WTC11 (cell line): ENCODE measurements around the gene UGCG. TPM values are rescaled to one million over a fixed set of nuclear protein-coding genes. Genes with fewer than 3 reads are reported as not detected.

ENCODE experiments used
- ATAC-seq: fragments of 200-7000 bp; cut with Tn5 transposase; 2 replicates; pipeline ENCODE4 v1.10.0; 2021; ENCODE audit warnings: mild to moderate bottlenecking, moderate library complexity
- CTCF ChIA-PET: fragments of 300-600 bp; sonication (Branson Sonifier 250); formaldehyde crosslinking; loops from one replicate; lab custom pipeline; 2021; ENCODE audit warnings: antibody characterized with exemption; lab: Charles Lee
- POLR2A ChIA-PET: fragments of 350-600 bp; sonication (Branson Sonifier 250); formaldehyde crosslinking; loops from one replicate; lab custom pipeline; 2021; ENCODE audit warnings: antibody characterized with exemption; lab: Charles Lee
- DNase-seq: peaks from one replicate; pipeline ENCODE4 v3.0.0; 2021; ENCODE audit warnings: low spot score
- H3K27ac Mint-ChIP-seq: 2 replicates; pipeline ENCODE4 v1.8.0; 2021; ENCODE audit warnings: mixed read lengths
- H3K27me3 Mint-ChIP-seq: 2 replicates; pipeline ENCODE4 v1.8.0; 2021; ENCODE audit warnings: low read depth, mild to moderate bottlenecking, moderate library complexity, mixed read lengths
- H3K36me3 Mint-ChIP-seq: 2 replicates; pipeline ENCODE4 v1.8.0; 2021; ENCODE audit warnings: mixed read lengths
- H3K4me1 Mint-ChIP-seq: 2 replicates; pipeline ENCODE4 v1.8.0; 2022; ENCODE audit warnings: mixed read lengths
- H3K4me3 Mint-ChIP-seq: 2 replicates; pipeline ENCODE4 v1.8.0; 2021; ENCODE audit warnings: mild to moderate bottlenecking, moderate library complexity, mixed read lengths
- H3K9me3 Mint-ChIP-seq: 2 replicates; pipeline ENCODE4 v1.8.0; 2021; ENCODE audit warnings: mixed read lengths
- CREB1 ChIP-seq: sonication (generic); formaldehyde crosslinking; IDR thresholded peaks from 2 replicates; pipeline ENCODE4 v1.8.0; 2023; ENCODE audit warnings: mild to moderate bottlenecking, missing genetic modification reagents
- ESRRA ChIP-seq: sonication (generic); formaldehyde crosslinking; IDR thresholded peaks from 2 replicates; pipeline ENCODE4 v1.8.1; 2022; ENCODE audit warnings: mild to moderate bottlenecking, missing genetic modification reagents, borderline replicate concordance
- ETV6 ChIP-seq: sonication (generic); formaldehyde crosslinking; IDR thresholded peaks from 2 replicates; pipeline ENCODE4 v1.8.1; 2022; ENCODE audit warnings: mild to moderate bottlenecking, missing genetic modification reagents
- GTF2I ChIP-seq: fragments of 250-450 bp; sonication (Bioruptor Pico); conservative IDR thresholded peaks from 2 replicates; pipeline ENCODE4 v1.4.0; 2021; ENCODE audit warnings: mild to moderate bottlenecking
- IRF2 ChIP-seq: sonication (generic); formaldehyde crosslinking; IDR thresholded peaks from 2 replicates; pipeline ENCODE4 v1.8.0; 2022; ENCODE audit warnings: low read depth, missing genetic modification reagents, borderline replicate concordance
- JAZF1 ChIP-seq: fragments of 250-450 bp; sonication (Bioruptor Pico); IDR thresholded peaks from 2 replicates; pipeline ENCODE4 v1.9.0; 2021; ENCODE audit warnings: moderate library complexity, mild to moderate bottlenecking, inconsistent platforms
- JUN ChIP-seq: sonication (generic); formaldehyde crosslinking; IDR thresholded peaks from 2 replicates; pipeline ENCODE4 v1.8.0; 2023; ENCODE audit warnings: mild to moderate bottlenecking, missing genetic modification reagents
- NFYB ChIP-seq: sonication (generic); formaldehyde crosslinking; conservative IDR thresholded peaks from 2 replicates; pipeline ENCODE4 v1.8.0; 2022; ENCODE audit warnings: low read depth, missing genetic modification reagents
- NR2C2 ChIP-seq: sonication (generic); formaldehyde crosslinking; IDR thresholded peaks from 2 replicates; pipeline ENCODE4 v1.8.0; 2022; ENCODE audit warnings: mild to moderate bottlenecking, missing genetic modification reagents
- PRRX2 ChIP-seq: fragments of 250-450 bp; sonication (Bioruptor Pico); IDR thresholded peaks from 2 replicates; pipeline ENCODE4 v1.8.0; 2021; ENCODE audit warnings: mild to moderate bottlenecking
- RORB ChIP-seq: fragments of 250-450 bp; sonication (Bioruptor Pico); IDR thresholded peaks from 2 replicates; pipeline ENCODE4 v1.9.0; 2021; ENCODE audit warnings: mild to moderate bottlenecking
- SMAD3 ChIP-seq: sonication (generic); formaldehyde crosslinking; IDR thresholded peaks from 2 replicates; pipeline ENCODE4 v1.8.0; 2022; ENCODE audit warnings: missing genetic modification reagents, mild to moderate bottlenecking, borderline replicate concordance
- ZNF416 ChIP-seq: fragments of 250-450 bp; sonication (Bioruptor Pico); IDR thresholded peaks from 2 replicates; pipeline ENCODE4 v1.9.0; 2021; ENCODE audit warnings: mild to moderate bottlenecking, inconsistent platforms
- total RNA-seq: library from RNA; stranded (reverse); gene quantifications from 3 replicates; pipeline ENCODE4 v1.2.3, GENCODE V29; 2021
- TF ChIP-seq, protein P1 (sequence below): sonication (generic); formaldehyde crosslinking; IDR thresholded peaks from 2 replicates; pipeline ENCODE4 v1.8.1; 2022; ENCODE audit warnings: mild to moderate bottlenecking, moderate library complexity, missing genetic modification reagents
- TF ChIP-seq, protein P2 (sequence below): sonication (generic); formaldehyde crosslinking; IDR thresholded peaks from 2 replicates; pipeline ENCODE4 v1.8.1; 2023; ENCODE audit warnings: mild to moderate bottlenecking, missing genetic modification reagents, borderline replicate concordance
- TF ChIP-seq, protein P3 (sequence below): fragments of 250-450 bp; sonication (Bioruptor Pico); conservative IDR thresholded peaks from 2 replicates; pipeline ENCODE4 v1.9.0; 2021; ENCODE audit warnings: mild to moderate bottlenecking
- TF ChIP-seq, protein P4 (sequence below): sonication (generic); formaldehyde crosslinking; IDR thresholded peaks from 2 replicates; pipeline ENCODE4 v1.8.1; 2022; ENCODE audit warnings: mild to moderate bottlenecking, missing genetic modification reagents, moderate library complexity, borderline replicate concordance
- TF ChIP-seq, protein P5 (sequence below): fragments of 250-450 bp; sonication (Bioruptor Pico); IDR thresholded peaks from 2 replicates; pipeline ENCODE4 v2.1.2; 2022; ENCODE audit warnings: mild to moderate bottlenecking, moderate library complexity
- TF ChIP-seq, protein P6 (sequence below): sonication (generic); formaldehyde crosslinking; IDR thresholded peaks from 2 replicates; pipeline ENCODE4 v1.8.1; 2023; ENCODE audit warnings: mild to moderate bottlenecking, missing genetic modification reagents, moderate library complexity

Gene UGCG
- total RNA-seq, 1 experiment from 2014 or later: 37.5 TPM

DNA sequence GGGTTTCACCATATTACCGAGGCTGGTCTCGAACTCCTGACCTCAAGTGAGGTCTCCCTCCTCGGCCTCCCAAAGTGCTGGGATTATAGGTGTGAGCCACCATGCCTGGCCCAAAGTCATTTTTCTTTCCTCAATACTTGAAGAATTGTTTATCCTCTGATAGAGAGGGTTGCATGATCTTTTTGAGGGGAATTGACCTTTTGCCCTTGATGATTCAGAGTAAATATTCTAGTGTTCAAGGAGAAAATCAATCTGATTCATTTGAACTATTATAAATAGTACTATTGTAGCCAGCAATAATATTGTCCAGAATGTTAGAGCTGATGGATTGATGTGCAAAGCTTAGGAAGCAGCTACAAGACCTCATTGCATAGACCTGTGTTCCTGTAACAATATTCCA is 47.1 kb downstream of the UGCG start:
- Mint-ChIP-seq H3K27ac (no peak overlapping the region), H3K4me3 (no peak overlapping the region), H3K27me3 (no peaks in the 10 kb centered on the region), H3K9me3 (no peaks in the 10 kb centered on the region), H3K36me3 (no peaks in the 10 kb centered on the region), H3K4me1 (no peaks in the 10 kb centered on the region)
- DNase-seq (no peak), ATAC-seq (no peak)
- ChIA-PET POLR2A (no interaction called here), CTCF (interaction anchor here (2.5 kb wide), 1 partner anchor 131 kb away, joined by 10 read pairs; no protein-coding TSS in a partner anchor)
- TF ChIP-seq SMAD3 (CRISPR knock-in tag): no peak

DNA sequence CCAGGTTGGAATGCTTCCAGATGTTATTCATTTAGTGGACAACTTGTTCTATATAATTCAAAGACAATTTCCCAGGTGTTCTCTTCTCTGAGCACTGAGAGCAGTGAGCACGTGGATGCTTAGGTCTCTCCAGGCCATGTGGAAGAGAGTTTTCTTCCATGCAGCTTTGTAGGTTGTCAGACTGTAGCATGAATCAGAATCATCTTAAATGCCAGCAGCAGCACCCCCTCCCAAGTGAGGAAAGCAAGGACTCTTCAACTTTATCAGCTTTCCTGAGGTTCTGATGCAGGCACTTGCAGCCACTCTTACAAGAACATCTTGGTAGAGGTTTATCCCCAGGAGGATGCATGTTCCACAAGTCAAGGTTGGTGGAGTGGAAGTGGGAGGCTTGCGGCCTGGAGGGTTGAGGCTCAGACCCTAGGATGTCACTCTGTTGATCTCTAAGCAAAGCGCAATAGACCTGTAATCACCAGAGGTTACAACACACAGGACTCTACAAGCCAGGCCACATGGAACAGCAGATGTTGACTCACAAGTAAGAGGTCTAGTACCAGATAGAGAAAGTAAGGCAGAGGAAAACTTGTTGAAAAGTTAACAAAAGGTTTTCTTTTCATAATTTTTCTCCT is 47.7 kb downstream of the UGCG start:
- CTCF ChIA-PET: interaction anchor here (1.3 to 2.5 kb wide), 2 partner anchors 130 to 154 kb away, joined by 5 to 10 read pairs; no protein-coding TSS in a partner anchor
- no peaks in the 10 kb centered on the region for H3K27me3 Mint-ChIP-seq
- POLR2A ChIA-PET: no interaction called here
- H3K27ac Mint-ChIP-seq: no peak overlapping the region
- no peak for DNase-seq
- ATAC-seq: no peak
- no peaks in the 10 kb centered on the region for H3K36me3 Mint-ChIP-seq
- no peak for TF ChIP-seq NR2C2 (CRISPR knock-in tag)
- TF ChIP-seq PRRX2 (CRISPR knock-in tag): no peak
- TF ChIP-seq ESRRA (CRISPR knock-in tag): no peak
- TF ChIP-seq, protein P1, sequence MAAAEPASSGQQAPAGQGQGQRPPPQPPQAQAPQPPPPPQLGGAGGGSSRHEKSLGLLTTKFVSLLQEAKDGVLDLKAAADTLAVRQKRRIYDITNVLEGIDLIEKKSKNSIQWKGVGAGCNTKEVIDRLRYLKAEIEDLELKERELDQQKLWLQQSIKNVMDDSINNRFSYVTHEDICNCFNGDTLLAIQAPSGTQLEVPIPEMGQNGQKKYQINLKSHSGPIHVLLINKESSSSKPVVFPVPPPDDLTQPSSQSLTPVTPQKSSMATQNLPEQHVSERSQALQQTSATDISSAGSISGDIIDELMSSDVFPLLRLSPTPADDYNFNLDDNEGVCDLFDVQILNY: no peak
- TF ChIP-seq JAZF1: no peak
- TF ChIP-seq ZNF416 (CRISPR knock-in tag): no peak
- TF ChIP-seq, protein P2, sequence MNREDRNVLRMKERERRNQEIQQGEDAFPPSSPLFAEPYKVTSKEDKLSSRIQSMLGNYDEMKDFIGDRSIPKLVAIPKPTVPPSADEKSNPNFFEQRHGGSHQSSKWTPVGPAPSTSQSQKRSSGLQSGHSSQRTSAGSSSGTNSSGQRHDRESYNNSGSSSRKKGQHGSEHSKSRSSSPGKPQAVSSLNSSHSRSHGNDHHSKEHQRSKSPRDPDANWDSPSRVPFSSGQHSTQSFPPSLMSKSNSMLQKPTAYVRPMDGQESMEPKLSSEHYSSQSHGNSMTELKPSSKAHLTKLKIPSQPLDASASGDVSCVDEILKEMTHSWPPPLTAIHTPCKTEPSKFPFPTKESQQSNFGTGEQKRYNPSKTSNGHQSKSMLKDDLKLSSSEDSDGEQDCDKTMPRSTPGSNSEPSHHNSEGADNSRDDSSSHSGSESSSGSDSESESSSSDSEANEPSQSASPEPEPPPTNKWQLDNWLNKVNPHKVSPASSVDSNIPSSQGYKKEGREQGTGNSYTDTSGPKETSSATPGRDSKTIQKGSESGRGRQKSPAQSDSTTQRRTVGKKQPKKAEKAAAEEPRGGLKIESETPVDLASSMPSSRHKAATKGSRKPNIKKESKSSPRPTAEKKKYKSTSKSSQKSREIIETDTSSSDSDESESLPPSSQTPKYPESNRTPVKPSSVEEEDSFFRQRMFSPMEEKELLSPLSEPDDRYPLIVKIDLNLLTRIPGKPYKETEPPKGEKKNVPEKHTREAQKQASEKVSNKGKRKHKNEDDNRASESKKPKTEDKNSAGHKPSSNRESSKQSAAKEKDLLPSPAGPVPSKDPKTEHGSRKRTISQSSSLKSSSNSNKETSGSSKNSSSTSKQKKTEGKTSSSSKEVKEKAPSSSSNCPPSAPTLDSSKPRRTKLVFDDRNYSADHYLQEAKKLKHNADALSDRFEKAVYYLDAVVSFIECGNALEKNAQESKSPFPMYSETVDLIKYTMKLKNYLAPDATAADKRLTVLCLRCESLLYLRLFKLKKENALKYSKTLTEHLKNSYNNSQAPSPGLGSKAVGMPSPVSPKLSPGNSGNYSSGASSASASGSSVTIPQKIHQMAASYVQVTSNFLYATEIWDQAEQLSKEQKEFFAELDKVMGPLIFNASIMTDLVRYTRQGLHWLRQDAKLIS (CRISPR knock-in tag): no peak
- TF ChIP-seq GTF2I (CRISPR knock-in tag): no peak
- no peak for TF ChIP-seq JUN
- TF ChIP-seq, protein P3, sequence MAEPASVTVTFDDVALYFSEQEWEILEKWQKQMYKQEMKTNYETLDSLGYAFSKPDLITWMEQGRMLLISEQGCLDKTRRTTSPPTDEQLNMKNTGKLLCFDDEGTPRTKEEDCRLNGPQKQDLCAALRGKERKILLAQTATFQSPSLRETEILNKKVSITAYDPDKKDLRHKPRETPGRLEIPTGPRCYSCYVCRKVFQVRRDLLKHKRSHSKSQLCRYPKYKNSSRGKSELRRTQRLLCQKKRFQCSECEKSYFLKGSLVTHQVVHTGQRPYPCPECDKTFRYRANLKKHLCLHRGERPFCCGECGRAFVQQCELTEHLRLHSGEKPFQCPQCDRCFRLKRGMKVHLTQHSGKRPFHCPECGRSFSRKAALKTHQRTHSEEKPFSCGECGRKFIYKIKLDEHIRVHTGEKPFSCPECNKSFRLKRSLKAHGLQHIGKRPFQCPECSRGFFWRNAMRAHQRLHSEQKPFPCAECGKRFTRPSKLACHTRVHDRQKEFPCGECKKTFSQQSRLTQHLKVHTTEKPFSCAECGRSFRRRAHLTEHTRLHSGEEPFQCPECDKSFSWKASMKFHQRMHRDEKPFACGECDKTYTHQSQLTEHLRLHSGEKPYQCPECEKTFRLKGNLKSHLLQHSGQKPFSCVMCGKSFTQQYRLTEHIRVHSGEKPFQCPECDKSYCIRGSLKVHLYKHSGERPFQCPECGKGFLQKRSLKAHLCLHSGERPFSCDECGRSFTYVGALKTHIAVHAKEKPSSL (CRISPR knock-in tag): no peak
- no peak for TF ChIP-seq IRF2 (CRISPR knock-in tag)
- TF ChIP-seq, protein P4, sequence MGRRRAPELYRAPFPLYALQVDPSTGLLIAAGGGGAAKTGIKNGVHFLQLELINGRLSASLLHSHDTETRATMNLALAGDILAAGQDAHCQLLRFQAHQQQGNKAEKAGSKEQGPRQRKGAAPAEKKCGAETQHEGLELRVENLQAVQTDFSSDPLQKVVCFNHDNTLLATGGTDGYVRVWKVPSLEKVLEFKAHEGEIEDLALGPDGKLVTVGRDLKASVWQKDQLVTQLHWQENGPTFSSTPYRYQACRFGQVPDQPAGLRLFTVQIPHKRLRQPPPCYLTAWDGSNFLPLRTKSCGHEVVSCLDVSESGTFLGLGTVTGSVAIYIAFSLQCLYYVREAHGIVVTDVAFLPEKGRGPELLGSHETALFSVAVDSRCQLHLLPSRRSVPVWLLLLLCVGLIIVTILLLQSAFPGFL (CRISPR knock-in tag): no peak
- no peak for TF ChIP-seq NFYB (CRISPR knock-in tag)
- TF ChIP-seq, protein P5, sequence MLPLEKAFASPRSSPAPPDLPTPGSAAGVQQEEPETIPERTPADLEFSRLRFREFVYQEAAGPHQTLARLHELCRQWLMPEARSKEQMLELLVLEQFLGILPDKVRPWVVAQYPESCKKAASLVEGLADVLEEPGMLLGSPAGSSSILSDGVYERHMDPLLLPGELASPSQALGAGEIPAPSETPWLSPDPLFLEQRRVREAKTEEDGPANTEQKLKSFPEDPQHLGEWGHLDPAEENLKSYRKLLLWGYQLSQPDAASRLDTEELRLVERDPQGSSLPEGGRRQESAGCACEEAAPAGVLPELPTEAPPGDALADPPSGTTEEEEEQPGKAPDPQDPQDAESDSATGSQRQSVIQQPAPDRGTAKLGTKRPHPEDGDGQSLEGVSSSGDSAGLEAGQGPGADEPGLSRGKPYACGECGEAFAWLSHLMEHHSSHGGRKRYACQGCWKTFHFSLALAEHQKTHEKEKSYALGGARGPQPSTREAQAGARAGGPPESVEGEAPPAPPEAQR (CRISPR knock-in tag): no peak
- TF ChIP-seq, protein P6, sequence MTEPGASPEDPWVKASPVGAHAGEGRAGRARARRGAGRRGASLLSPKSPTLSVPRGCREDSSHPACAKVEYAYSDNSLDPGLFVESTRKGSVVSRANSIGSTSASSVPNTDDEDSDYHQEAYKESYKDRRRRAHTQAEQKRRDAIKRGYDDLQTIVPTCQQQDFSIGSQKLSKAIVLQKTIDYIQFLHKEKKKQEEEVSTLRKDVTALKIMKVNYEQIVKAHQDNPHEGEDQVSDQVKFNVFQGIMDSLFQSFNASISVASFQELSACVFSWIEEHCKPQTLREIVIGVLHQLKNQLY: no peak
- TF ChIP-seq ETV6: no peak
- no peak for TF ChIP-seq CREB1 (CRISPR knock-in tag)
- TF ChIP-seq RORB: no peak
- TF ChIP-seq, all 79 proteins: peak for 0
- no peak overlapping the region for H3K4me3 Mint-ChIP-seq
- H3K4me1 Mint-ChIP-seq: no peaks in the 10 kb centered on the region
- H3K9me3 Mint-ChIP-seq: no peaks in the 10 kb centered on the region
